ENCODE results near the gene TOMM5.

Gene TOMM5

DNA sequence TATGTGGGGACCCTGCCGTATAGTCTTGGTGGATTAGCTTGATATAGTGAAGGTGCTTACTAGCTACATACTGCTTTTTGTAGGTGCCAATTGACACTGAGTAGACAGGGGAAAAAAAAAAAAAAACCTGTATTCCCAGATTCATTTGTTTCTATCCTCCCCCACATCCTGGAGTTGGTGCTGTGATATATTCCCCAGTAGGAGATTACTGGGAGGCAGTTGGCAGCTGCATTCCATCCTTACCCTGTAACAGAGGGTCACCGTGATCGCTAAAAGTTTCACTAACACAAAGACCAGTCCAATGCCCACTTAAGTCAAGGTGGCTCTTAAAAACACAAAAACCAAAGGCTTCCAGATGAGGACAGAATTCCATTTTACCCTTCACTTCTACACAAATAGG is 27.4 kb upstream of the TOMM5 start:
- Histone ChIP-seq H3K27me3 (ENCODE audit: control insufficient read depth in 3 of 3, insufficient read depth in 3 of 3, low read depth in 1 of 3, low read length in 3 of 3) (peaks cover 0 to 54% (median 0%) of the 10 kb centered on the region in 3 experiments), H3K4me1 (ENCODE audit: control insufficient read depth in 2 of 2, insufficient read depth in 1 of 2, low read depth in 1 of 2, low read length in 2 of 2) (peaks cover 0 to 18% of the 10 kb centered on the region in 2 donors), H3K36me3 (replicated peaks in 1 of 2; ENCODE audit: control insufficient read depth in 2 of 2, insufficient read depth in 2 of 2, low read length in 2 of 2) (no peaks in the 10 kb centered on the region), H4K91ac (ENCODE audit: low read depth, low read length, poor library complexity) (no peak overlapping the region), H2BK120ac (ENCODE audit: low read depth, low read length) (no peak overlapping the region), H3K9ac (ENCODE audit: low read depth, low read length, poor library complexity) (no peak overlapping the region), H3K4me2 (ENCODE audit: insufficient read depth, low read length, poor library complexity, severe bottlenecking) (no peak overlapping the region), H4K8ac (ENCODE audit: low read depth, low read length) (no peak overlapping the region), H3K14ac (ENCODE audit: low read length) (no peak overlapping the region), H3K27ac (replicated peaks; ENCODE audit: low read length) (no peak overlapping the region), H3K23ac (ENCODE audit: low read depth, low read length, poor library complexity) (no peak overlapping the region), H3K18ac (ENCODE audit: low read length) (no peak overlapping the region), H2BK12ac (ENCODE audit: low read length) (no peak overlapping the region), H2BK15ac (ENCODE audit: low read length) (no peak overlapping the region), H3K4me3 (ENCODE audit: low read length in 2 of 2) (no peak overlapping the region), H3K4ac (ENCODE audit: low read length) (no peak overlapping the region), H2AFZ (ENCODE audit: low read length) (no peak overlapping the region), H3K79me1 (ENCODE audit: low read depth, low read length) (no peaks in the 10 kb centered on the region), H2BK5ac (ENCODE audit: low read length) (no peak overlapping the region), H3K9me3 (replicated peaks in 1 of 2; ENCODE audit: control insufficient read depth in 2 of 2, insufficient read depth in 1 of 2, low read depth in 1 of 2, low read length in 2 of 2) (no peaks in the 10 kb centered on the region), H2AK5ac (ENCODE audit: low read depth, low read length) (no peak overlapping the region)
- DNase-seq (ENCODE audit: low spot score): no peak
- WGBS, 2 donors (ENCODE audit: extremely low coverage in 2 of 2, insufficient read length in 2 of 2, insufficient replicate concordance in 1 of 2): no CpG with 5 or more reads among the region's 3 CpGs

DNA sequence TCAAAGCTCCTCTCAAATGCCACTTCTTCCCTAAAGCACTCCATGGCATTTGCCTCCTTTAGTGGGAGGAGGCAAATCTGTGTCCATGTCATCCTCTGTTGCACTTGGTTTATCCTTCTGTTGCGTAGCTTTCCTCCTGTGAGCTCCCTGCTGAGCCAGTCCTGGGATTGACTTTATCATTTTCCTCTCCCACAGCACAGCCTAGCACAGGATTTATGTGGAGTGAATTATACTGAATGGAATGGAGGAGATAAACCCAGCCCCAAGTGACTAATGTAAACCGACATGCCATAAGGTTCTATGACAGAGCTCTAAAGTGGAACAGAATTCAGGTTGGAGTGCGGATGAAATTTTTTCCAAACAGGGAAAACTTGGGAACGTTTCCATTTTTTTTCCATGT is 26.4 kb upstream of the TOMM5 start:
- Histone ChIP-seq H3K4me3 (ENCODE audit: low read length in 2 of 2) (no peak overlapping the region), H2AK5ac (ENCODE audit: low read depth, low read length) (no peak overlapping the region), H3K27ac (replicated peaks; ENCODE audit: low read length) (no peak overlapping the region)

DNA sequence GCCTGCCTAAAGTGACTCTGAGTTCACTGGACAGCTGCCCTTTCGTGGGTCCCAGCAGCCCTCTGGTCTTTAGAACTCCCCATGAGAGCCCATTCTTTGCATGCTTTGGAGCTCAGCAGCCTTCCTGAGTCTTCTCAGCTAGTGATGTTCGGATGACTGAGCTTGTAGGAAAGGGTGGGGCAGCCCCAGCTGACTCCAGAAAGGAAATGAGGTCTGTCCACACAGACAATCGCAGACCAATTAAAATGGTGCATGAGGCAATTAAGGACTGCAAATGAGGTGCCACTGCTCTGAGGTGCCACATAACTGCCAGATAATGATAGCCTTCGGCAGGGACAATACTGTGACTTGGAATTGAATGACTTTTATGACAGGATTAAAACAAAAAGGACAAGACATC is 25.4 kb upstream of the TOMM5 start:
- Histone ChIP-seq H2BK120ac (ENCODE audit: low read depth, low read length) (no peak overlapping the region), H4K8ac (ENCODE audit: low read depth, low read length) (no peak overlapping the region), H3K9me3 (replicated peaks in 1 of 2; ENCODE audit: control insufficient read depth in 2 of 2, insufficient read depth in 1 of 2, low read depth in 1 of 2, low read length in 2 of 2) (no peaks in the 10 kb centered on the region), H3K27me3 (ENCODE audit: control insufficient read depth in 3 of 3, insufficient read depth in 3 of 3, low read depth in 1 of 3, low read length in 3 of 3) (peaks cover 0 to 56% (median 0%) of the 10 kb centered on the region in 3 experiments), H2BK12ac (ENCODE audit: low read length) (no peak overlapping the region), H3K27ac (replicated peaks; ENCODE audit: low read length) (peak overlapping the region; percentile 66), H2AFZ (ENCODE audit: low read length) (no peak overlapping the region), H3K79me1 (ENCODE audit: low read depth, low read length) (no peaks in the 10 kb centered on the region), H3K9ac (ENCODE audit: low read depth, low read length, poor library complexity) (no peak overlapping the region), H2AK5ac (ENCODE audit: low read depth, low read length) (no peak overlapping the region), H4K91ac (ENCODE audit: low read depth, low read length, poor library complexity) (no peak overlapping the region), H3K4me1 (ENCODE audit: control insufficient read depth in 2 of 2, insufficient read depth in 1 of 2, low read depth in 1 of 2, low read length in 2 of 2) (peaks cover 0 to 15% of the 10 kb centered on the region in 2 donors), H3K18ac (ENCODE audit: low read length) (no peak overlapping the region), H3K4ac (ENCODE audit: low read length) (no peak overlapping the region), H3K4me3 (ENCODE audit: low read length in 2 of 2) (no peak overlapping the region), H2BK15ac (ENCODE audit: low read length) (no peak overlapping the region), H2BK5ac (ENCODE audit: low read length) (no peak overlapping the region), H3K36me3 (replicated peaks in 1 of 2; ENCODE audit: control insufficient read depth in 2 of 2, insufficient read depth in 2 of 2, low read length in 2 of 2) (no peaks in the 10 kb centered on the region), H3K23ac (ENCODE audit: low read depth, low read length, poor library complexity) (no peak overlapping the region), H3K4me2 (ENCODE audit: insufficient read depth, low read length, poor library complexity, severe bottlenecking) (no peak overlapping the region), H3K14ac (ENCODE audit: low read length) (no peak overlapping the region)
- peak; percentile 74 for DNase-seq (ENCODE audit: low spot score)
- no CpG with 5 or more reads among the region's 4 CpGs for WGBS, 2 donors (ENCODE audit: extremely low coverage in 2 of 2, insufficient read length in 2 of 2, insufficient replicate concordance in 1 of 2)

More for the DNA sequence above, 26.4 kb upstream of the TOMM5 start:
- H3K4me1 ChIP-seq (ENCODE audit: control insufficient read depth in 2 of 2, insufficient read depth in 1 of 2, low read depth in 1 of 2, low read length in 2 of 2): peaks cover 0 to 15% of the 10 kb centered on the region in 2 donors
- H3K4ac ChIP-seq (ENCODE audit: low read length): no peak overlapping the region
- no peak overlapping the region for H3K9ac ChIP-seq (ENCODE audit: low read depth, low read length, poor library complexity)
- no peak overlapping the region for H2AFZ ChIP-seq (ENCODE audit: low read length)
- no peak overlapping the region for H3K18ac ChIP-seq (ENCODE audit: low read length)
- H3K79me1 ChIP-seq (ENCODE audit: low read depth, low read length): no peaks in the 10 kb centered on the region
- no peak overlapping the region for H4K8ac ChIP-seq (ENCODE audit: low read depth, low read length)
- WGBS, 2 donors (ENCODE audit: extremely low coverage in 2 of 2, insufficient read length in 2 of 2, insufficient replicate concordance in 1 of 2): no CpG with 5 or more reads among the region's 4 CpGs
- no peak overlapping the region for H3K14ac ChIP-seq (ENCODE audit: low read length)
- H3K36me3 ChIP-seq (replicated peaks in 1 of 2; ENCODE audit: control insufficient read depth in 2 of 2, insufficient read depth in 2 of 2, low read length in 2 of 2): no peaks in the 10 kb centered on the region
- H2BK15ac ChIP-seq (ENCODE audit: low read length): no peak overlapping the region
- H2BK120ac ChIP-seq (ENCODE audit: low read depth, low read length): no peak overlapping the region
- DNase-seq (ENCODE audit: low spot score): no peak
- H3K4me2 ChIP-seq (ENCODE audit: insufficient read depth, low read length, poor library complexity, severe bottlenecking): no peak overlapping the region
- H2BK5ac ChIP-seq (ENCODE audit: low read length): no peak overlapping the region
- no peak overlapping the region for H4K91ac ChIP-seq (ENCODE audit: low read depth, low read length, poor library complexity)
- no peak overlapping the region for H3K23ac ChIP-seq (ENCODE audit: low read depth, low read length, poor library complexity)
- no peak overlapping the region for H2BK12ac ChIP-seq (ENCODE audit: low read length)
- no peaks in the 10 kb centered on the region for H3K9me3 ChIP-seq (replicated peaks in 1 of 2; ENCODE audit: control insufficient read depth in 2 of 2, insufficient read depth in 1 of 2, low read depth in 1 of 2, low read length in 2 of 2)
- H3K27me3 ChIP-seq (ENCODE audit: control insufficient read depth in 3 of 3, insufficient read depth in 3 of 3, low read depth in 1 of 3, low read length in 3 of 3): peaks cover 0 to 55% (median 0%) of the 10 kb centered on the region in 3 experiments

DNA sequence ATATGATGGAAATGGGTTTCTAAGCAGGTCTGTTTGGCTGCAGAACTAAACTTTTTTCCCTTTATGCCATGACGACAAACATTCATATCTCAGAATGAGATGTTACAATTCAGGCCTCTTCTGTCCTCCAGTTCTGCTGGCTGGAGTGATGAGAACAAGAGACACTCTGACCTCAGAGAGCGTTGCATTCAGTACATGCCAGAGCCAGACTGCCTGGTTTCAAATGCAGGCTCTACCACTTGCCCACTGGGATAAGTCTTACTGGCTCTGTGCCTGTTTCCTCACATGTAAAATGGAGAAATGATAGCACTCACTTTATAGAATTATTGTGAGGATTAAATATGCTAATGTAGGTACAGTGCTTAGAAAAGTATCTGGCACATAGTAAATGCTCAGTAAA is 24.8 kb upstream of the TOMM5 start:
- Histone ChIP-seq H3K4me1 (ENCODE audit: control insufficient read depth in 2 of 2, insufficient read depth in 1 of 2, low read depth in 1 of 2, low read length in 2 of 2) (peaks cover 0 to 15% of the 10 kb centered on the region in 2 donors), H2AK5ac (ENCODE audit: low read depth, low read length) (no peak overlapping the region), H3K4ac (ENCODE audit: low read length) (no peak overlapping the region), H2BK120ac (ENCODE audit: low read depth, low read length) (no peak overlapping the region), H3K9ac (ENCODE audit: low read depth, low read length, poor library complexity) (no peak overlapping the region), H3K27me3 (ENCODE audit: control insufficient read depth in 3 of 3, insufficient read depth in 3 of 3, low read depth in 1 of 3, low read length in 3 of 3) (peaks cover 0 to 56% (median 0%) of the 10 kb centered on the region in 3 experiments), H3K9me3 (replicated peaks in 1 of 2; ENCODE audit: control insufficient read depth in 2 of 2, insufficient read depth in 1 of 2, low read depth in 1 of 2, low read length in 2 of 2) (no peaks in the 10 kb centered on the region), H3K79me1 (ENCODE audit: low read depth, low read length) (no peaks in the 10 kb centered on the region), H2BK15ac (ENCODE audit: low read length) (no peak overlapping the region), H3K23ac (ENCODE audit: low read depth, low read length, poor library complexity) (no peak overlapping the region), H2BK5ac (ENCODE audit: low read length) (no peak overlapping the region), H3K36me3 (replicated peaks in 1 of 2; ENCODE audit: control insufficient read depth in 2 of 2, insufficient read depth in 2 of 2, low read length in 2 of 2) (no peaks in the 10 kb centered on the region), H3K18ac (ENCODE audit: low read length) (no peak overlapping the region), H3K27ac (replicated peaks; ENCODE audit: low read length) (peak overlapping the region; percentile 66), H3K4me2 (ENCODE audit: insufficient read depth, low read length, poor library complexity, severe bottlenecking) (no peak overlapping the region), H3K4me3 (ENCODE audit: low read length in 2 of 2) (no peak overlapping the region), H2BK12ac (ENCODE audit: low read length) (no peak overlapping the region), H2AFZ (ENCODE audit: low read length) (no peak overlapping the region), H4K91ac (ENCODE audit: low read depth, low read length, poor library complexity) (no peak overlapping the region), H4K8ac (ENCODE audit: low read depth, low read length) (no peak overlapping the region), H3K14ac (ENCODE audit: low read length) (no peak overlapping the region)
- WGBS, 2 donors (ENCODE audit: extremely low coverage in 2 of 2, insufficient read length in 2 of 2, insufficient replicate concordance in 1 of 2): no CpG with 5 or more reads among the region's 2 CpGs
- no peak for DNase-seq (ENCODE audit: low spot score)
